ENCODE measurements around the gene ACER2.

- no peak for TF ChIP-seq POLR2A (IDR thresholded peaks at IDR 0.05)
- TF ChIP-seq CTCF (IDR thresholded peaks at IDR 0.05) = no peak
These were observed 35.3 kb upstream of the ACER2 start for GRCh38 chr9:19373527-19373926.
